Ecto neural progenitor cell (in vitro differentiated cells): ENCODE results near the gene TMEM181.
"Not testable (repeated sequence)": the region's sequence is repeated elsewhere in the genome, so short reads cannot be mapped to it uniquely, and the experiment has no call there.

Source experiments
- DNase-seq: peaks from one replicate; pipeline ENCODE4 v3.0.0-alpha.2; 2018; ENCODE audit warnings: low spot score

Gene TMEM181

GRCh38 chr6:158599635-158600034 lies 39.7 kb downstream of the TMEM181 start:
- DNase-seq, result no peak

- no peak for DNase-seq
Observed at GRCh38 chr6:158603261-158604047, 43.6 kb downstream of the TMEM181 start.

- no peak for DNase-seq
Observed at GRCh38 chr6:158604048-158604406, 44.1 kb downstream of the TMEM181 start.

GRCh38 chr6:158605266-158605878 lies 45.5 kb downstream of the TMEM181 start:
- peak; percentile 74 for DNase-seq

GRCh38 chr6:158606011-158606410 lies 46.1 kb downstream of the TMEM181 start:
- DNase-seq, result not testable (repeated sequence)

GRCh38 chr6:158606935-158607334 lies 47.0 kb downstream of the TMEM181 start:
- DNase-seq, result no peak

GRCh38 chr6:158607411-158608170 lies 47.7 kb downstream of the TMEM181 start:
- no peak for DNase-seq

- DNase-seq, result no peak
Observed at GRCh38 chr6:158608221-158608620, 48.3 kb downstream of the TMEM181 start.

- no peak for DNase-seq
Observed at GRCh38 chr6:158609455-158610155, 49.7 kb downstream of the TMEM181 start.

- no peak for DNase-seq
Observed at GRCh38 chr6:158610319-158610968, 50.6 kb downstream of the TMEM181 start.

- no peak for DNase-seq
Observed at GRCh38 chr6:158611039-158611438, 51.1 kb downstream of the TMEM181 start.

GRCh38 chr6:158611541-158612370 lies 51.9 kb downstream of the TMEM181 start:
- DNase-seq, result no peak

- DNase-seq, result not testable (repeated sequence)
Observed at GRCh38 chr6:158614606-158615005, 54.7 kb downstream of the TMEM181 start.

- DNase-seq, result not testable (repeated sequence)
Observed at GRCh38 chr6:158618289-158618688, 58.4 kb downstream of the TMEM181 start.

- DNase-seq, result no peak
Observed at GRCh38 chr6:158619922-158620801, 60.3 kb downstream of the TMEM181 start.

GRCh38 chr6:158620963-158621693 lies 61.2 kb downstream of the TMEM181 start:
- DNase-seq, result no peak

GRCh38 chr6:158621694-158622544 lies 62.0 kb downstream of the TMEM181 start:
- DNase-seq, result no peak

- DNase-seq, result no peak
Observed at GRCh38 chr6:158622545-158623190, 62.8 kb downstream of the TMEM181 start.
